CD4-positive, alpha-beta T cell (primary cell): ENCODE results near the gene NTM. TPM values are rescaled to one million over a fixed set of nuclear protein-coding genes. Genes with fewer than 3 reads are reported as not detected.

Experiments
- ATAC-seq: fragments of 200-7000 bp; cut with Tn5 transposase; one replicate; pipeline ENCODE4 v1.10.0; 2022; ENCODE audit warnings: mild to moderate bottlenecking; ENCODE audit not compliant: poor library complexity
- CTCF ChIA-PET: fragments of 350-600 bp; sonication (Branson Sonifier 250); formaldehyde crosslinking; loops from one replicate; lab custom pipeline; 2021; ENCODE audit warnings: antibody characterized with exemption, inconsistent platforms; lab: Charles Lee
- POLR2A ChIA-PET: fragments of 350-600 bp; sonication (Branson Sonifier 250); formaldehyde crosslinking; loops from one replicate; lab custom pipeline; 2021; ENCODE audit warnings: antibody characterized with exemption, inconsistent platforms; lab: Charles Lee
- DNase-seq, 14 experiments: peaks; one replicate each; pipeline ENCODE4 v3.0.0-alpha.2; 2013 to 2020; ENCODE audit warnings: mixed read lengths in 2 of 14
- H3K27ac ChIP-seq, 2 donors: one replicate each; pipeline versions ENCODE4 v1.5.1 to v1.7.0; 2013; ENCODE audit warnings: low read length in 2 of 2, low read depth in 1 of 2, mild to moderate bottlenecking in 1 of 2
- H3K27me3 ChIP-seq, 2 experiments: 1 replicate in 1 of 2; 2 replicates in 1 of 2; pipeline versions ENCODE4 v1.6.1 to v1.7.0; 2013; ENCODE audit warnings: low read length in 2 of 2, control low read depth in 1 of 2, mild to moderate bottlenecking in 1 of 2, moderate library complexity in 1 of 2; ENCODE audit not compliant: insufficient read depth in 2 of 2, control insufficient read depth in 1 of 2
- H3K36me3 ChIP-seq: one replicate; pipeline ENCODE4 v1.6.1; 2013; ENCODE audit warnings: low read length, control low read depth; ENCODE audit not compliant: insufficient read depth
- H3K4me1 ChIP-seq: one replicate; pipeline ENCODE4 v1.6.1; 2013; ENCODE audit warnings: low read length, control low read depth; ENCODE audit not compliant: insufficient read depth
- H3K4me3 ChIP-seq: one replicate; pipeline ENCODE4 v1.5.1; 2013; ENCODE audit warnings: mild to moderate bottlenecking, low read length, moderate library complexity
- H3K9me3 ChIP-seq, 2 experiments: 1 replicate in 1 of 2; 2 replicates in 1 of 2; pipeline versions ENCODE4 v1.6.1 to v1.7.0; 2013; ENCODE audit warnings: low read length in 2 of 2, mild to moderate bottlenecking in 2 of 2, control low read depth in 1 of 2, moderate library complexity in 1 of 2; ENCODE audit not compliant: control insufficient read depth in 1 of 2, insufficient read depth in 1 of 2
- H3K27ac Mint-ChIP-seq: one replicate; pipeline ENCODE4 v1.8.0; 2020; ENCODE audit warnings: mixed read lengths
- H3K27me3 Mint-ChIP-seq: one replicate; pipeline ENCODE4 v1.8.0; 2021; ENCODE audit warnings: mixed read lengths
- H3K36me3 Mint-ChIP-seq: one replicate; pipeline ENCODE4 v1.8.0; 2021; ENCODE audit warnings: low read depth, mixed read lengths
- H3K4me1 Mint-ChIP-seq: one replicate; pipeline ENCODE4 v1.8.0; 2021; ENCODE audit warnings: low read depth, mixed read lengths
- H3K4me3 Mint-ChIP-seq: one replicate; pipeline ENCODE4 v1.8.0; 2020; ENCODE audit warnings: mild to moderate bottlenecking, mixed read lengths
- H3K9me3 Mint-ChIP-seq: one replicate; pipeline ENCODE4 v1.8.0; 2020; ENCODE audit warnings: mixed read lengths
- intact Hi-C, 2 experiments: fragments of 100-400 bp; cut with DNase I in 1 of 2; cut with micrococcal nuclease in 1 of 2; formaldehyde crosslinking; loops; one replicate each; pipeline versions ENCODE4 v1.15.1 to v1.9.0; 2023 to 2025; cut with DNase I, micrococcal nuclease
- polyA plus RNA-seq, 2 donors: library from polyadenylated mRNA; unstranded; fragments of 120-200 nt; gene quantifications; one replicate each; pipeline ENCODE4 v1.2.1, GENCODE V29; 2013
- total RNA-seq, 174 experiments: library from RNA in 2 of 174; stranded (reverse) in 2 of 174; gene quantifications; one replicate each; pipeline ENCODE4 v1.2.3 and lab custom pipeline; 2021 to 2026
- TF ChIP-seq, protein P1 (sequence below): fragments of 200-600 bp; IDR thresholded peaks from one replicate; pipeline ENCODE4 v1.8.0; 2022; ENCODE audit warnings: antibody characterized with exemption, mild to moderate bottlenecking

Gene NTM
- total RNA-seq = not detected
- polyA plus RNA-seq (2013, experiment 1 of 2) = not detected
- polyA plus RNA-seq (2013, experiment 2 of 2) = 0.59 TPM
- total RNA-seq (lab: John Stamatoyannopoulos, UW) = 0 to 0.20 (median 0) reads per million in 172 experiments

DNA sequence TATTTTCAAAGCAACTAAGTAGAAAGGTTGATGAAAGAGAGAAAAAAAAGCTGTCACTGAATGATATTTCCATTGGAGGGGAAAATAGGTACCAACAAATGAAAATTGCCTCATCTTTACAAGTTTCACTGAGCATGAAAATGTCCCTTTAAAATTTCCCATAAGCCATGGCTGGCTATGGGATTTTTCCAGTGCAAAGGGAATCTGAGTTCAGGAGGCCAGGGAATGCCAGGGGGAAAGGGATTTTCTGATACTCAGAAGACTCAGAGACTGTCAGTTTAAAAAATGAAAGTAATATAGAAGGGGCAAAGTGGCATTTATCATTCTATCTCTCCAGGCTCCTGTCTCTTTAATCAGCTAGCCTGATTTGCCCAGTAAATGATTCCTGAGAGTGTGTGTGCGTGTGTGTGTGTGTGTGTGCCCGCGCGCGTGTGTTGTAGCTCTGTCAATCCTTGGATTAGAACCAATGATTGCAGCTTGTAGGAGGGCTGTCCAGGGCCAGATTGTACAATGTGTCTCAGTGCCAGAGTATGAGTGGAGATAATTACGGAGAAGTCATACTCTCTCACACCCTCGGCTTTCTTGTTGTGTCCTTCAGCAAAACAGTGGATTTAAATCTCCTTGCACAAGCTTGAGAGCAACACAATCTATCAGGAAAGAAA lies at the start of gene NTM:
NTM (plus strand) TSS at position 526 of the 662 bp plus-strand sequence.
- peaks cover 8 to 10% of the 10 kb centered on the region in 2 experiments for H3K27me3 ChIP-seq
- H3K4me3 ChIP-seq = no peak within 1 kb of the TSS
- Mint-ChIP-seq H3K36me3 (no peaks in the 10 kb centered on the region), H3K4me3 (no peak within 1 kb of the TSS), H3K27me3 (peaks cover 7% of the 10 kb centered on the region), H3K27ac (no peak within 1 kb of the TSS), H3K4me1 (no peaks in the 10 kb centered on the region), H3K9me3 (peaks cover 2% of the 10 kb centered on the region)
- peaks cover 0 to 14% of the 10 kb centered on the region in 2 experiments for H3K9me3 ChIP-seq
- TF ChIP-seq, protein P1, sequence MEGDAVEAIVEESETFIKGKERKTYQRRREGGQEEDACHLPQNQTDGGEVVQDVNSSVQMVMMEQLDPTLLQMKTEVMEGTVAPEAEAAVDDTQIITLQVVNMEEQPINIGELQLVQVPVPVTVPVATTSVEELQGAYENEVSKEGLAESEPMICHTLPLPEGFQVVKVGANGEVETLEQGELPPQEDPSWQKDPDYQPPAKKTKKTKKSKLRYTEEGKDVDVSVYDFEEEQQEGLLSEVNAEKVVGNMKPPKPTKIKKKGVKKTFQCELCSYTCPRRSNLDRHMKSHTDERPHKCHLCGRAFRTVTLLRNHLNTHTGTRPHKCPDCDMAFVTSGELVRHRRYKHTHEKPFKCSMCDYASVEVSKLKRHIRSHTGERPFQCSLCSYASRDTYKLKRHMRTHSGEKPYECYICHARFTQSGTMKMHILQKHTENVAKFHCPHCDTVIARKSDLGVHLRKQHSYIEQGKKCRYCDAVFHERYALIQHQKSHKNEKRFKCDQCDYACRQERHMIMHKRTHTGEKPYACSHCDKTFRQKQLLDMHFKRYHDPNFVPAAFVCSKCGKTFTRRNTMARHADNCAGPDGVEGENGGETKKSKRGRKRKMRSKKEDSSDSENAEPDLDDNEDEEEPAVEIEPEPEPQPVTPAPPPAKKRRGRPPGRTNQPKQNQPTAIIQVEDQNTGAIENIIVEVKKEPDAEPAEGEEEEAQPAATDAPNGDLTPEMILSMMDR = no peak
- ChIA-PET CTCF (no interaction called here), POLR2A (no interaction called here)
- intact Hi-C loops = no loop called here
- DNase-seq = no peak
- no peak within 1 kb of the TSS for H3K27ac ChIP-seq
- H3K36me3 ChIP-seq = no peaks in the 10 kb centered on the region
- ATAC-seq = no peak
- H3K4me1 ChIP-seq = no peaks in the 10 kb centered on the region

DNA sequence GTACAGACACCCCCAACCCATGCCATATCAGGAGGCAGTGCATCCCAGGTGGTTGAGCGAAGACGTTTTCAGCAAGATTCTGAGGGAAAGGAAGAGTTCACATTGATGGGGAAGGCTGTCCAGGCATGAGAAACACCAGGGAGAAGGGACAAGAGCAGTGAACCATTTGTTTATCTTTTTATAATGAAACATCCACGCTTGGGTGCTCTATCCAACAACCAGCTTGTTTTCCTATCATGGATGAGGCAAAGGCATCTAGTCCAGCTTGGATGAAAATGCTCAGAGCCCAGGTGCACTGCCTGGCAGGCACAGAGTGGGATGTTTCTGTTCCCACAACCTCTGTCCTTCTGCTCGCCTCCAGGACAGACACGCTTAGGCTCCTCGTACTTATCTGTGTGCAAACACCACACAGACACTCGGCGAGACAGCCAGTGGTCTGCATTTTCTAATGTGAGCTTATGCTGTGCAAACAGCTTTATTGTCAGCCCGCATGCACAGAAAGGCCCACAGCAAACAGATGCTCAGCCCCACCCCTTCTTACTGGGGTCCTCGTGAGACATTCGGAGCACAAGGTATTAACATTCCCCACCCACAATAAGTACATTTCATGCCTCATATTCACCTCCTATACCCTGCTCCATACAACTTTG lies 45.4 kb upstream of the NTM start:
- H3K27ac ChIP-seq = no peak overlapping the region
- TF ChIP-seq, protein P1 = no peak
- H3K27ac Mint-ChIP-seq = no peak overlapping the region
- H3K4me3 Mint-ChIP-seq = no peak overlapping the region
- intact Hi-C loops = no loop called here
- no peak overlapping the region for H3K4me3 ChIP-seq
- no peaks in the 10 kb centered on the region for H3K9me3 Mint-ChIP-seq
- H3K4me1 ChIP-seq = no peaks in the 10 kb centered on the region
- H3K36me3 ChIP-seq = no peaks in the 10 kb centered on the region
- DNase-seq (no peak), ATAC-seq (no peak)
- no peaks in the 10 kb centered on the region for H3K27me3 Mint-ChIP-seq
- no peaks in the 10 kb centered on the region for H3K36me3 Mint-ChIP-seq
- H3K4me1 Mint-ChIP-seq = no peaks in the 10 kb centered on the region
- CTCF ChIA-PET = no interaction called here
- no peaks in the 10 kb centered on the region for H3K27me3 ChIP-seq
- POLR2A ChIA-PET = no interaction called here
- peaks cover 0 to 13% of the 10 kb centered on the region in 2 experiments for H3K9me3 ChIP-seq

DNA sequence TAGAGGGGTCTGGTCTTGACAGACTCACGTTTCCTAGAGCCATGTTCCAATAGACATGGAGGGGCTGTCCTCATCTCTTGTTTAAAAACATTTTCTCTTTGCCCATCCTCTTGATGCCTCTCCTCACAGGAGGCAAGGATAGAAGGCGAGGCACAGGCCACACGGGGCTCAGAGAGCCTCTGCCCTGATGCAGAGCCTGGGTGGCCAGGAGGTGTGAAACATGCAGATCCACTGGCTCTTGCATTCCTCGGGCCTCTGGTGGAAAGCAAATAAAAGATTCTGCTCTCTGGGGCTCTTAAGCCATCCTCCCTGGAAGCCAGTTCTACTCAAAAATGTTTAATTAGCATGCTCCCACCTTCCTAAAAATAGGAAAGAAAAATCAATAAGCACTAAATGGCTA lies 43.6 kb upstream of the NTM start:
- TF ChIP-seq, protein P1 = no peak
- Mint-ChIP-seq H3K9me3 (no peaks in the 10 kb centered on the region), H3K27me3 (no peaks in the 10 kb centered on the region), H3K36me3 (no peaks in the 10 kb centered on the region), H3K4me3 (no peak overlapping the region), H3K4me1 (no peaks in the 10 kb centered on the region), H3K27ac (no peak overlapping the region)
- CTCF ChIA-PET = no interaction called here
- Histone ChIP-seq H3K36me3 (no peaks in the 10 kb centered on the region), H3K9me3 (peaks cover 0 to 13% of the 10 kb centered on the region in 2 experiments), H3K4me3 (no peak overlapping the region), H3K27me3 (no peaks in the 10 kb centered on the region), H3K27ac (no peak overlapping the region), H3K4me1 (no peaks in the 10 kb centered on the region)
- ATAC-seq = no peak
- intact Hi-C loops = no loop called here
- no peak for DNase-seq
- POLR2A ChIA-PET = no interaction called here
